ENCODE data around the gene DNAI4. TPM values are rescaled to one million over a fixed set of nuclear protein-coding genes. Genes with fewer than 3 reads are reported as not detected.
"Not testable (repeated sequence)": the region's sequence is repeated elsewhere in the genome, so short reads cannot be mapped to it uniquely, and the experiment has no call there.

Gene DNAI4
- total RNA-seq, 2 experiments from 2014 or later, result 5.0 to 8.8 TPM

- no peak for TF ChIP-seq CTCF (IDR thresholded peaks at IDR 0.05)
- no peak overlapping the region for H3K27ac Mint-ChIP-seq
- peaks cover under 1% of the 10 kb centered on the region for H3K9me3 Mint-ChIP-seq
- no peaks in the 10 kb centered on the region for H3K27me3 ChIP-seq (ENCODE audit: control insufficient read depth in 1 of 2, insufficient read depth in 2 of 2, low read length in 2 of 2)
- no peaks in the 10 kb centered on the region for H3K4me1 Mint-ChIP-seq (ENCODE audit: low read depth)
- no peak for DNase-seq
- ChIA-PET CTCF (no interaction called here), POLR2A (no interaction called here)
- H3K27ac ChIP-seq (ENCODE audit: low read depth in 1 of 2, low read length in 2 of 2), result no peak overlapping the region
- no peaks in the 10 kb centered on the region for H3K36me3 Mint-ChIP-seq (ENCODE audit: low read depth)
- H3K4me3 Mint-ChIP-seq, result no peak overlapping the region
- H3K27me3 Mint-ChIP-seq, result no peaks in the 10 kb centered on the region
- no peaks in the 10 kb centered on the region for H3K9me3 ChIP-seq (ENCODE audit: control insufficient read depth in 1 of 2, insufficient read depth in 1 of 2, low read length in 2 of 2)
- intact Hi-C loops (cut with DNase I, micrococcal nuclease), result no loop called here
- no peak overlapping the region for H3K4me3 ChIP-seq (ENCODE audit: low read length)
- no peaks in the 10 kb centered on the region for H3K36me3 ChIP-seq (ENCODE audit: insufficient read depth, low read length)
- H3K4me1 ChIP-seq (ENCODE audit: insufficient read depth, low read length), result no peaks in the 10 kb centered on the region
- no peak for ATAC-seq (ENCODE audit: poor library complexity)
Observed at GRCh38 chr1:66873111-66873510, 51.5 kb downstream of the DNAI4 start.

- H3K4me1 ChIP-seq (ENCODE audit: insufficient read depth, low read length); H3K36me3 Mint-ChIP-seq (ENCODE audit: low read depth); H3K4me1 Mint-ChIP-seq (ENCODE audit: low read depth): not testable (repeated sequence)
Observed at GRCh38 chr1:66872024-66872423, 52.6 kb downstream of the DNAI4 start.

GRCh38 chr1:66867501-66867900 lies 57.2 kb downstream of the DNAI4 start:
- Mint-ChIP-seq H3K4me1 (ENCODE audit: low read depth) (no peaks in the 10 kb centered on the region), H3K27me3 (no peaks in the 10 kb centered on the region), H3K27ac (no peak overlapping the region), H3K36me3 (ENCODE audit: low read depth) (no peaks in the 10 kb centered on the region), H3K9me3 (no peaks in the 10 kb centered on the region), H3K4me3 (no peak overlapping the region)
- TF ChIP-seq CTCF (IDR thresholded peaks at IDR 0.05), result no peak
- no peak overlapping the region for H3K27ac ChIP-seq (ENCODE audit: low read depth in 1 of 2, low read length in 2 of 2)
- no peaks in the 10 kb centered on the region for H3K4me1 ChIP-seq (ENCODE audit: insufficient read depth, low read length)
- no peak for ATAC-seq (ENCODE audit: poor library complexity)
- DNase-seq, result no peak
- ChIA-PET POLR2A (no interaction called here), CTCF (no interaction called here)
- no peaks in the 10 kb centered on the region for H3K27me3 ChIP-seq (ENCODE audit: control insufficient read depth in 1 of 2, insufficient read depth in 2 of 2, low read length in 2 of 2)
- intact Hi-C loops (cut with DNase I, micrococcal nuclease), result no loop called here
- H3K36me3 ChIP-seq (ENCODE audit: insufficient read depth, low read length), result no peaks in the 10 kb centered on the region
- H3K4me3 ChIP-seq (ENCODE audit: low read length), result no peak overlapping the region
- no peaks in the 10 kb centered on the region for H3K9me3 ChIP-seq (ENCODE audit: control insufficient read depth in 1 of 2, insufficient read depth in 1 of 2, low read length in 2 of 2)

More at GRCh38 chr1:66872024-66872423, 52.6 kb downstream of the DNAI4 start:
- ATAC-seq (ENCODE audit: poor library complexity); H3K27ac Mint-ChIP-seq; H3K9me3 ChIP-seq (ENCODE audit: control insufficient read depth in 1 of 2, insufficient read depth in 1 of 2, low read length in 2 of 2); H3K4me3 ChIP-seq (ENCODE audit: low read length); POLR2A ChIA-PET; H3K27me3 ChIP-seq (ENCODE audit: control insufficient read depth in 1 of 2, insufficient read depth in 2 of 2, low read length in 2 of 2); H3K27ac ChIP-seq (ENCODE audit: low read depth in 1 of 2, low read length in 2 of 2); H3K27me3 Mint-ChIP-seq; H3K4me3 Mint-ChIP-seq; DNase-seq; intact Hi-C loops (cut with DNase I, micrococcal nuclease); H3K36me3 ChIP-seq (ENCODE audit: insufficient read depth, low read length); H3K9me3 Mint-ChIP-seq: not testable (repeated sequence)
- CTCF ChIA-PET, result interaction anchor here (0.6 kb wide), 1 partner anchor 514 kb away, joined by 3 read pairs; no protein-coding TSS in a partner anchor

GRCh38 chr1:66860529-66860928 lies 64.1 kb downstream of the DNAI4 start:
- no peak for DNase-seq
- no peak overlapping the region for H3K27ac Mint-ChIP-seq
- no peak for TF ChIP-seq CTCF (IDR thresholded peaks at IDR 0.05)
- Histone ChIP-seq H3K27ac (ENCODE audit: low read depth in 1 of 2, low read length in 2 of 2) (no peak overlapping the region), H3K4me3 (ENCODE audit: low read length) (no peak overlapping the region), H3K36me3 (ENCODE audit: insufficient read depth, low read length) (no peaks in the 10 kb centered on the region), H3K9me3 (ENCODE audit: control insufficient read depth in 1 of 2, insufficient read depth in 1 of 2, low read length in 2 of 2) (no peaks in the 10 kb centered on the region), H3K27me3 (ENCODE audit: control insufficient read depth in 1 of 2, insufficient read depth in 2 of 2, low read length in 2 of 2) (no peaks in the 10 kb centered on the region), H3K4me1 (ENCODE audit: insufficient read depth, low read length) (no peaks in the 10 kb centered on the region)
- no peaks in the 10 kb centered on the region for H3K27me3 Mint-ChIP-seq
- ChIA-PET CTCF (no interaction called here), POLR2A (no interaction called here)
- H3K9me3 Mint-ChIP-seq, result no peaks in the 10 kb centered on the region
- no peaks in the 10 kb centered on the region for H3K4me1 Mint-ChIP-seq (ENCODE audit: low read depth)
- intact Hi-C loops (cut with DNase I, micrococcal nuclease), result no loop called here
- H3K36me3 Mint-ChIP-seq (ENCODE audit: low read depth), result no peaks in the 10 kb centered on the region
- no peak for ATAC-seq (ENCODE audit: poor library complexity)
- H3K4me3 Mint-ChIP-seq, result no peak overlapping the region

All from CD4-positive, alpha-beta T cell (primary cell).